Kidney (tissue), 14 donors: ENCODE data around the gene ACAA1. TPM values are rescaled to one million over a fixed set of nuclear protein-coding genes. Genes with fewer than 3 reads are reported as not detected.

ENCODE experiments used
- DNase-seq, 5 donors: peaks; one replicate each; pipeline ENCODE4 v3.0.0-alpha.2; 2013 to 2020
- FAIRE-seq: peaks from 2 replicates; lab custom pipeline; 2012; peaks lifted over from hg19 to GRCh38; lab: Jason Lieb, UNC
- H3K27ac ChIP-seq, 2 donors: one replicate each; pipeline ENCODE4 v1.7.0; 2013; ENCODE audit warnings: low read depth in 2 of 2, low read length in 2 of 2, inconsistent platforms in 1 of 2
- H3K27me3 ChIP-seq: one replicate; pipeline ENCODE4 v1.7.1; 2013; ENCODE audit warnings: low read length, inconsistent platforms; ENCODE audit not compliant: control insufficient read depth, insufficient read depth
- H3K36me3 ChIP-seq, 3 donors: one replicate each; pipeline versions ENCODE4 v1.7.0 to v1.7.1; 2013; ENCODE audit warnings: low read length in 3 of 3, control low read depth in 1 of 3, inconsistent platforms in 1 of 3; ENCODE audit not compliant: insufficient read depth in 3 of 3, control insufficient read depth in 2 of 3
- H3K4me1 ChIP-seq, 3 donors: one replicate each; pipeline versions ENCODE4 v1.7.0 to v1.7.1; 2013; ENCODE audit warnings: low read length in 3 of 3, inconsistent platforms in 1 of 3, low read depth in 1 of 3; ENCODE audit not compliant: control insufficient read depth in 2 of 3, insufficient read depth in 2 of 3
- H3K4me3 ChIP-seq, 3 donors: one replicate each; pipeline versions ENCODE4 v1.7.0 to v1.8.1; 2013; ENCODE audit warnings: low read length in 3 of 3, control low read depth in 1 of 3, inconsistent platforms in 1 of 3
- H3K9ac ChIP-seq, 3 donors: one replicate each; pipeline versions ENCODE4 v1.7.0 to v1.7.1; 2013; ENCODE audit warnings: low read length in 3 of 3, control low read depth in 1 of 3, inconsistent platforms in 1 of 3
- H3K9me3 ChIP-seq, 3 donors: one replicate each; pipeline versions ENCODE4 v1.7.0 to v1.7.1; 2013; ENCODE audit warnings: low read length in 3 of 3, control low read depth in 1 of 3, inconsistent platforms in 1 of 3; ENCODE audit not compliant: control insufficient read depth in 2 of 3, insufficient read depth in 1 of 3
- CTCF ChIP-seq: IDR thresholded peaks from 3 replicates; pipeline ENCODE4 v1.5.1; 2012; ENCODE audit warnings: mild to moderate bottlenecking, moderate library complexity, borderline replicate concordance; ENCODE audit not compliant: insufficient read depth; ENCODE audit errors: extremely low read depth
- intact Hi-C: fragments of 100-400 bp; cut with DNase I; formaldehyde crosslinking; loops from one replicate; pipeline ENCODE4 v1.11.1; 2022
- polyA plus RNA-seq: library from polyadenylated mRNA; stranded (reverse); fragments of 350-450 nt; fragmentation: Illumina TruSeq; extraction: RNeasy Lipid Tissue Mini Kit (QIAGEN cat#74804); gene quantifications from one replicate; pipeline ENCODE4 v1.2.3, GENCODE V29; 2014; ENCODE audit warnings: low read depth, low replicate concordance; ENCODE audit not compliant: insufficient read depth
- total RNA-seq: library from RNA; stranded (reverse); fragmentation: NEBNext Ultra II Directional; extraction: Animal tissue kit (Norgen Biotek cat#: 25700); gene quantifications from one replicate; pipeline ENCODE4 v1.2.1, GENCODE V29; 2021
- donor health status: control.
- donor health status: control.
- donor health status: control.
- donor health status: control.
- donor health status: control.
- donor health status: DM: yes; HTN: yes; CAD: no.
- donor health status: Normal renal cell carcinoma (clear cell type).

The ACAA1 gene
- total and polyA plus RNA-seq, 2 donors from 2014 or later: 90.0 to 566 TPM

- Histone ChIP-seq H3K36me3 (peaks cover 0 to 2% (median 0%) of the 10 kb centered on the region in 3 donors), H3K4me3 (no peak overlapping the region), H3K9me3 (no peaks in the 10 kb centered on the region), H3K27me3 (no peaks in the 10 kb centered on the region), H3K27ac (no peak overlapping the region), H3K9ac (no peak overlapping the region), H3K4me1 (peaks cover 0 to 7% (median 4%) of the 10 kb centered on the region in 3 donors)
- intact Hi-C loops: no loop called here
- TF ChIP-seq CTCF: no peak
- no peak for FAIRE-seq
- no peak for DNase-seq
Observed at GRCh38 chr3:38173834-38174418, 37.0 kb upstream of the ACAA1 start.

- Histone ChIP-seq H3K36me3 (peaks cover 0 to 2% (median 0%) of the 10 kb centered on the region in 3 donors), H3K9ac (no peak overlapping the region), H3K9me3 (no peaks in the 10 kb centered on the region), H3K27me3 (no peaks in the 10 kb centered on the region), H3K4me3 (no peak overlapping the region), H3K4me1 (peaks cover 0 to 10% (median 7%) of the 10 kb centered on the region in 3 donors), H3K27ac (no peak overlapping the region)
- no peak for TF ChIP-seq CTCF
- DNase-seq (no peak), FAIRE-seq (no peak)
- intact Hi-C loops: no loop called here
Observed at GRCh38 chr3:38171622-38172021, 34.7 kb upstream of the ACAA1 start.

- no peak for TF ChIP-seq CTCF
- Histone ChIP-seq H3K9ac (no peak overlapping the region), H3K4me1 (peaks cover 0 to 10% (median 7%) of the 10 kb centered on the region in 3 donors), H3K9me3 (no peaks in the 10 kb centered on the region), H3K4me3 (no peak overlapping the region), H3K27ac (no peak overlapping the region), H3K36me3 (peaks cover 0 to 2% (median 0%) of the 10 kb centered on the region in 3 donors), H3K27me3 (no peaks in the 10 kb centered on the region)
- DNase-seq (no peak), FAIRE-seq (no peak)
- intact Hi-C loops: no loop called here
Observed at GRCh38 chr3:38170722-38171121, 33.8 kb upstream of the ACAA1 start.

GRCh38 chr3:38169027-38169317 lies 32.0 kb upstream of the ACAA1 start:
- no peak overlapping the region for H3K4me3 ChIP-seq
- intact Hi-C loops: no loop called here
- DNase-seq: no peak
- H3K9me3 ChIP-seq: no peaks in the 10 kb centered on the region
- no peak overlapping the region for H3K9ac ChIP-seq
- no peak for FAIRE-seq
- H3K27ac ChIP-seq: no peak overlapping the region
- no peaks in the 10 kb centered on the region for H3K27me3 ChIP-seq
- peaks cover 0 to 2% (median 0%) of the 10 kb centered on the region in 3 donors for H3K36me3 ChIP-seq
- TF ChIP-seq CTCF: no peak
- H3K4me1 ChIP-seq: peaks cover 0 to 13% (median 7%) of the 10 kb centered on the region in 3 donors
